Gastrocnemius medialis (tissue), 4 donors: ENCODE results near the gene GRIK3.

Source experiments
- POLR2A ChIP-seq, 2 donors: fragments of 450-650 bp; IDR thresholded peaks; one replicate each; pipeline ENCODE4 v1.6.1; 2017; ENCODE audit warnings: antibody characterized with exemption in 2 of 2, mild to moderate bottlenecking in 2 of 2, moderate library complexity in 2 of 2
- TF ChIP-seq, protein P1 (sequence below), 5 experiments: fragments of 450-650 bp in 3 of 5; fragments of 200-600 bp in 2 of 5; sonication (generic) in 2 of 5; IDR thresholded peaks in 4 of 5; conservative IDR thresholded peaks in 1 of 5; 1 replicate in 4 of 5; 2 replicates in 1 of 5; pipeline ENCODE4 v1.5.1; 2016 to 2019; ENCODE audit warnings: antibody characterized with exemption in 5 of 5, mild to moderate bottlenecking in 3 of 5, moderate library complexity in 3 of 5

DNA sequence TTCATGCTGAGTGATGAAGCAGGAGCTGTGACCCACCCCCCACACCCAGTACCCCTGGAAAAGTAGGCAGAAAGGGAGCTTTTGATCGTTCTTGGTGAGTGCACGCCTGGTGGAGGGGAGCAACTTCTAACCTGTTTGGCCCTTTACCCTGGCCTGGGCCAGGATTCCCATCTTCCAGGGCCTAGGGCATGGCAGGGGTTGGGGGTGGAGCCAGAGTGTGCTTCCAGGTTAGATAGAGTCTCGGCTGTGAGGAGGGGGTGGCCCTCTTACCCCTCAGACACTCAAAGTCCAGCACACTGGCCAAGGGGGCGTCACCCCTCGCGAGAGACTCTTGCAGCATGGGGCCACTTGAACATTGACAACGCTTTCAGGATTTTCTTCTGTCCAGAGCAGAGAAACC is 236.6 kb downstream of the GRIK3 start:
- TF ChIP-seq, protein P1, sequence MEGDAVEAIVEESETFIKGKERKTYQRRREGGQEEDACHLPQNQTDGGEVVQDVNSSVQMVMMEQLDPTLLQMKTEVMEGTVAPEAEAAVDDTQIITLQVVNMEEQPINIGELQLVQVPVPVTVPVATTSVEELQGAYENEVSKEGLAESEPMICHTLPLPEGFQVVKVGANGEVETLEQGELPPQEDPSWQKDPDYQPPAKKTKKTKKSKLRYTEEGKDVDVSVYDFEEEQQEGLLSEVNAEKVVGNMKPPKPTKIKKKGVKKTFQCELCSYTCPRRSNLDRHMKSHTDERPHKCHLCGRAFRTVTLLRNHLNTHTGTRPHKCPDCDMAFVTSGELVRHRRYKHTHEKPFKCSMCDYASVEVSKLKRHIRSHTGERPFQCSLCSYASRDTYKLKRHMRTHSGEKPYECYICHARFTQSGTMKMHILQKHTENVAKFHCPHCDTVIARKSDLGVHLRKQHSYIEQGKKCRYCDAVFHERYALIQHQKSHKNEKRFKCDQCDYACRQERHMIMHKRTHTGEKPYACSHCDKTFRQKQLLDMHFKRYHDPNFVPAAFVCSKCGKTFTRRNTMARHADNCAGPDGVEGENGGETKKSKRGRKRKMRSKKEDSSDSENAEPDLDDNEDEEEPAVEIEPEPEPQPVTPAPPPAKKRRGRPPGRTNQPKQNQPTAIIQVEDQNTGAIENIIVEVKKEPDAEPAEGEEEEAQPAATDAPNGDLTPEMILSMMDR (IDR thresholded peaks at IDR 0.05 in 4 of 5, conservative IDR thresholded peaks at IDR 0.05 in 1 of 5), result no peak
- TF ChIP-seq POLR2A (IDR thresholded peaks at IDR 0.05), result no peak
